Upper lobe of left lung (tissue), 6 donors: Measurements from ENCODE around the gene FRAS1. TPM values are rescaled to one million over a fixed set of nuclear protein-coding genes. Genes with fewer than 3 reads are reported as not detected.

ENCODE experiments used
- ATAC-seq, 2 donors: fragments of 200-7000 bp; cut with Tn5 transposase; one replicate each; pipeline ENCODE4 v1.9.1; 2022; ENCODE audit warnings: mild to moderate bottlenecking in 2 of 2, moderate library complexity in 2 of 2; ENCODE audit not compliant: low FRiP score in 2 of 2
- DNase-seq, 2 donors: peaks; one replicate each; pipeline ENCODE4 v3.0.0-alpha.2; 2019 to 2020
- H3K27ac ChIP-seq, 4 donors: fragments of 200-600 bp; sonication (generic); one replicate each; pipeline ENCODE4 v1.5.1; 2016 to 2019
- H3K27me3 ChIP-seq, 4 donors: fragments of 200-600 bp; sonication (generic); one replicate each; pipeline ENCODE4 v1.5.1; 2017 to 2019
- H3K36me3 ChIP-seq, 4 donors: fragments of 200-600 bp; sonication (generic); one replicate each; pipeline ENCODE4 v1.5.1; 2016 to 2019
- H3K4me1 ChIP-seq, 4 donors: fragments of 200-600 bp; sonication (generic); one replicate each; pipeline ENCODE4 v1.5.1; 2018 to 2019
- H3K4me3 ChIP-seq, 4 donors: fragments of 200-600 bp; sonication (generic); one replicate each; pipeline ENCODE4 v1.5.1; 2017 to 2019; ENCODE audit warnings: mild to moderate bottlenecking in 2 of 4, moderate library complexity in 1 of 4
- H3K9me3 ChIP-seq, 4 donors: fragments of 200-600 bp; sonication (generic); one replicate each; pipeline ENCODE4 v1.5.1; 2018 to 2019
- CTCF ChIP-seq, 6 experiments: fragments of 450-650 bp in 4 of 6; fragments of 200-600 bp in 2 of 6; sonication (generic) in 2 of 6; IDR thresholded peaks; one replicate each; pipeline ENCODE4 v1.5.1; 2016 to 2019; ENCODE audit warnings: antibody characterized with exemption in 6 of 6
- EP300 ChIP-seq, 4 donors: sonication (generic); formaldehyde crosslinking; IDR thresholded peaks; one replicate each; pipeline ENCODE4 v1.5.1; 2017; ENCODE audit warnings: antibody characterized with exemption in 4 of 4, control low read depth in 2 of 4
- POLR2A ChIP-seq, 4 donors: fragments of 450-650 bp; IDR thresholded peaks; one replicate each; pipeline ENCODE4 v1.5.1; 2016 to 2017; ENCODE audit warnings: antibody characterized with exemption in 4 of 4, mild to moderate bottlenecking in 2 of 4
- POLR2AphosphoS5 ChIP-seq, 2 donors: sonication (generic); formaldehyde crosslinking; IDR thresholded peaks; one replicate each; pipeline ENCODE4 v1.5.1; 2017; ENCODE audit warnings: antibody characterized with exemption in 2 of 2
- WGBS, 2 donors: methylation state at CpG; one replicate each; pipeline ENCODE4 v1.1.5; 2017 to 2018; 5-methylcytosine and 5-hydroxymethylcytosine counted together
- total RNA-seq, 6 donors: library from RNA; depleted of rRNA in 4 of 6; stranded (reverse); fragments of >200 nt in 4 of 6; gene quantifications; one replicate each; pipeline versions ENCODE4 v1.1.0 to v1.2.1, GENCODE V29; 2016 to 2021
- donor health status: DM: no; HTN: no; CAD: no; lungs with moderate emphysema.
- donor health status: DM: no; HTN: yes; CAD: no; lungs with severe emphysema.

Gene FRAS1
- total RNA-seq, 6 donors from 2014 or later: 3.9 to 11.2 (median 6.7) TPM

DNA sequence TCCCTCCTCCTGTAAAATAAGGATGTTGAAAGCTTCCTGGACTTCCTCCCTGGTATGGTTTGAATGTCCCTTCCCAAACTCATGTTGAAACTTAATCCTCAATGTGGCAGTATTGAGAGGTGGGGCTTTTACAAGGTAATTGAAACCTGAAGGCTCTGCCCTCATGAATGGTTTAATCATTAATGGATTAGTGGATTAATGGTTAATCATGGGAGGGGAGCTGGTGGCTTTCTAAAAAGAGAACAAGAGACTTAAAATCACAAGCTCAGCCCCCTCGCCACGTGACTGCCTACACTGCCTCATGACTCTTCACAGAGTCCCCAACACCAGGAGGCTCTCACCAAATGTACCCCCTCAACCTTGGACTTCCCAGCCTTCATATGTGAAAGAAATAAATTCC lies 369.8 kb downstream of the FRAS1 start:
- ATAC-seq (no peak), DNase-seq (no peak)
- no peak overlapping the region for H3K4me3 ChIP-seq
- WGBS, 2 donors: 71 to 92% methylated on average over 2 of the region's 2 CpGs
- no peak for TF ChIP-seq CTCF (IDR thresholded peaks at IDR 0.05)
- H3K4me1 ChIP-seq: no peaks in the 10 kb centered on the region
- H3K27ac ChIP-seq: no peak overlapping the region
- H3K9me3 ChIP-seq: no peaks in the 10 kb centered on the region
- no peaks in the 10 kb centered on the region for H3K36me3 ChIP-seq
- H3K27me3 ChIP-seq: no peaks in the 10 kb centered on the region

- TF ChIP-seq EP300 (IDR thresholded peaks at IDR 0.05): no peak
- TF ChIP-seq POLR2AphosphoS5 (IDR thresholded peaks at IDR 0.05): no peak
- TF ChIP-seq POLR2A (IDR thresholded peaks at IDR 0.05): no peak
- no peak for TF ChIP-seq CTCF (IDR thresholded peaks at IDR 0.05)
- Histone ChIP-seq H3K27me3 (no peaks in the 10 kb centered on the region), H3K36me3 (peaks cover 0 to 3% (median 0%) of the 10 kb centered on the region in 4 donors), H3K27ac (no peak overlapping the region), H3K4me1 (no peaks in the 10 kb centered on the region), H3K4me3 (no peak overlapping the region), H3K9me3 (no peaks in the 10 kb centered on the region)
- DNase-seq: no peak
- ATAC-seq: no peak
- 88 to 98% methylated on average over 4 to 6 of the region's 6 CpGs for WGBS, 2 donors
These were observed 371.9 kb downstream of the FRAS1 start for GRCh38 chr4:78428996-78429395.

- no peak overlapping the region for H3K4me3 ChIP-seq
- peaks cover 0 to 3% (median 0%) of the 10 kb centered on the region in 4 donors for H3K36me3 ChIP-seq
- no peak overlapping the region for H3K27ac ChIP-seq
- H3K4me1 ChIP-seq: no peaks in the 10 kb centered on the region
- TF ChIP-seq POLR2A (IDR thresholded peaks at IDR 0.05) (no peak), CTCF (IDR thresholded peaks at IDR 0.05) (no peak), POLR2AphosphoS5 (IDR thresholded peaks at IDR 0.05) (no peak), EP300 (IDR thresholded peaks at IDR 0.05) (no peak)
- H3K27me3 ChIP-seq: no peaks in the 10 kb centered on the region
- H3K9me3 ChIP-seq: no peaks in the 10 kb centered on the region
- DNase-seq: no peak
- ATAC-seq: no peak
These were observed 375.8 kb downstream of the FRAS1 start for GRCh38 chr4:78432896-78433295.

DNA sequence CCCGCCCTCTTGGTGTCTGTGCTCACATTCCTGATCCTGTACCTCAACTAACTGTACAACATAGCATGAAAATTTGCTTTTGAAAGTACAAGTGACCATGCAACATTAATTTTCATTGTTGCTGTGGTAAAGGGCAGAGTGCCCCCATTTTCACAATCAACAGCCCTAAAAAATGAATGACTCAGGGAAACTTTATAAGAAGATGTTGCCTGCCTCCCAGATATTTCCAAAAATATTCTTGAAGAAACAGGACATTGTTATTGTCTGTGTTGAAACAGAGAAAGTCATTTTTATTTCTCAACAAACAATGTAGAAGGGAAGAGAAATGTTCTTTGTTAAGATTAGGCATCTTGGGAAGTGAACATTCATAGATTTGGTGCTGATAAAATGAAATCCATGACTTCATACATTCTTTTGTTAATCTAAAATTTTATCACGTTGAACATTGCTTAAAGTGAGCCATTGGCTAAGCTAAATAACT lies 380.5 kb downstream of the FRAS1 start:
- H3K4me3 ChIP-seq: no peak overlapping the region
- H3K4me1 ChIP-seq: no peaks in the 10 kb centered on the region
- WGBS, 2 donors: 59 to 73% methylated on average over 2 of the region's 2 CpGs
- peak in 1 of 2 donors; percentile 39 for ATAC-seq
- TF ChIP-seq POLR2AphosphoS5 (IDR thresholded peaks at IDR 0.05) (no peak), EP300 (IDR thresholded peaks at IDR 0.05) (no peak), POLR2A (IDR thresholded peaks at IDR 0.05) (no peak), CTCF (IDR thresholded peaks at IDR 0.05) (no peak)
- no peaks in the 10 kb centered on the region for H3K36me3 ChIP-seq
- no peak for DNase-seq
- H3K9me3 ChIP-seq: no peaks in the 10 kb centered on the region
- no peaks in the 10 kb centered on the region for H3K27me3 ChIP-seq
- H3K27ac ChIP-seq: no peak overlapping the region

DNA sequence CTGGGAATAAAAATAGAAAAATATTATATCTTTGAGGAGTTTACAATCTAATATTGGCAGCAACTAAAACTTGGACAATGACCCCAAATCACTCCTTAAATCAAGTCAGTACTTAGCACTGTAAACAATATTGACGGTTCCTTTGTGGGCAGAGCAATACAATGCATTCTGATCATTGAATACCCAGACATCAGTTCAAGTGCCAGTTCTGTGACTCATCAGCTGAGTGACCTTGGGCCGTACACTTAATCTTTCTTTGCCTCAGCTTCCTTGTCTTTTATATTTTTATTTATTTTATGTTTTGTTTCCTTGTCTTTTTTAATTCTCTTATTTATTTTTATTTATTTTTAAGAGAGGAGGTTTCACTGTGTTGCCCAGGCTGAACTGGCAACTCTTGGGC lies 382.2 kb downstream of the FRAS1 start:
- no peaks in the 10 kb centered on the region for H3K36me3 ChIP-seq
- TF ChIP-seq EP300 (IDR thresholded peaks at IDR 0.05): no peak
- no peak for TF ChIP-seq POLR2AphosphoS5 (IDR thresholded peaks at IDR 0.05)
- no peak for TF ChIP-seq CTCF (IDR thresholded peaks at IDR 0.05)
- no peak for TF ChIP-seq POLR2A (IDR thresholded peaks at IDR 0.05)
- DNase-seq (no peak), ATAC-seq (no peak)
- 65 to 77% methylated on average over 2 of the region's 2 CpGs for WGBS, 2 donors
- no peaks in the 10 kb centered on the region for H3K9me3 ChIP-seq
- no peaks in the 10 kb centered on the region for H3K4me1 ChIP-seq
- H3K27me3 ChIP-seq: no peaks in the 10 kb centered on the region
- no peak overlapping the region for H3K4me3 ChIP-seq
- no peak overlapping the region for H3K27ac ChIP-seq
